H1 (cell line): ENCODE data around the gene ETF1. TPM values are rescaled to one million over a fixed set of nuclear protein-coding genes. Genes with fewer than 3 reads are reported as not detected.

Source experiments
- CTCF ChIA-PET: fragments of 300-600 bp; sonication (Branson Sonifier 250); formaldehyde crosslinking; loops from one replicate; lab custom pipeline; 2021; ENCODE audit not compliant: partially characterized antibody; lab: Charles Lee
- POLR2A ChIA-PET: fragments of 300-600 bp; sonication (Branson Sonifier 250); formaldehyde crosslinking; loops from one replicate; lab custom pipeline; 2021; ENCODE audit warnings: inconsistent platforms; ENCODE audit not compliant: partially characterized antibody; lab: Charles Lee
- DNase-seq, 2 experiments: peaks; one replicate each; pipeline versions ENCODE4 v3.0.0 to v3.0.0-alpha.2; 2010 to 2022; ENCODE audit warnings: low spot score in 2 of 2, low read depth in 1 of 2, mixed read lengths in 1 of 2
- FAIRE-seq: peaks from 2 replicates; lab custom pipeline; 2011; peaks lifted over from hg19 to GRCh38; lab: Jason Lieb, UNC
- H2AFZ ChIP-seq: 2 replicates; pipeline ENCODE4 v1.8.1; 2012; ENCODE audit warnings: low read length, inconsistent platforms
- H2AK5ac ChIP-seq: 2 replicates; pipeline ENCODE4 v1.6.1; 2013; ENCODE audit warnings: low read depth, low read length
- H2BK120ac ChIP-seq: replicated peaks from 2 replicates; pipeline ENCODE3; 2013; ENCODE audit warnings: low read depth, low read length, inconsistent platforms
- H2BK12ac ChIP-seq: 2 replicates; pipeline ENCODE4 v1.6.1; 2013; ENCODE audit warnings: low read depth, low read length
- H2BK15ac ChIP-seq: 2 replicates; pipeline ENCODE4 v1.6.1; 2013; ENCODE audit warnings: low read length
- H2BK20ac ChIP-seq: 2 replicates; pipeline ENCODE4 v1.6.1; 2013; ENCODE audit warnings: low read length
- H2BK5ac ChIP-seq: 2 replicates; pipeline ENCODE4 v1.6.1; 2013; ENCODE audit warnings: low read depth, low read length
- H3K14ac ChIP-seq: 2 replicates; pipeline ENCODE4 v1.6.1; 2013; ENCODE audit warnings: inconsistent platforms; ENCODE audit not compliant: insufficient read length
- H3K18ac ChIP-seq: 2 replicates; pipeline ENCODE4 v1.6.1; 2013; ENCODE audit warnings: low read length; ENCODE audit errors: extremely low read depth
- H3K23ac ChIP-seq: 2 replicates; pipeline ENCODE4 v1.6.1; 2013; ENCODE audit warnings: inconsistent platforms; ENCODE audit not compliant: insufficient read length
- H3K23me2 ChIP-seq: 2 replicates; pipeline ENCODE4 v1.6.1; 2013; ENCODE audit warnings: low read depth, low read length
- H3K27ac ChIP-seq: 2 replicates; pipeline ENCODE4 v1.6.1; 2011; ENCODE audit warnings: low read depth, low read length, inconsistent platforms
- H3K27me3 ChIP-seq, 4 experiments: replicated peaks in 1 of 4; 1 replicate in 1 of 4; 2 replicates in 3 of 4; pipeline versions ENCODE4 v1.6.1 to v1.8.1; 2011 to 2013; ENCODE audit warnings: low read length in 3 of 4, mild to moderate bottlenecking in 3 of 4, inconsistent platforms in 2 of 4, mixed read lengths in 2 of 4, moderate library complexity in 1 of 4; ENCODE audit not compliant: control insufficient read depth in 3 of 4, insufficient read depth in 3 of 4; ENCODE audit errors: extremely low read depth in 1 of 4
- H3K36me3 ChIP-seq, 4 experiments: 2 replicates each; pipeline versions ENCODE4 v1.6.1 to v1.8.1; 2011 to 2013; ENCODE audit warnings: mild to moderate bottlenecking in 4 of 4, low read length in 3 of 4, moderate library complexity in 2 of 4, control low read depth in 1 of 4, inconsistent platforms in 1 of 4; ENCODE audit not compliant: insufficient read depth in 4 of 4, control insufficient read depth in 2 of 4
- H3K4ac ChIP-seq: replicated peaks from 2 replicates; pipeline ENCODE3; 2013; ENCODE audit warnings: low read length, low read depth, mixed read lengths, inconsistent platforms; ENCODE audit not compliant: insufficient read length
- H3K4me1 ChIP-seq, 4 experiments: replicated peaks in 1 of 4; 1 replicate in 1 of 4; 2 replicates in 3 of 4; pipeline versions ENCODE4 v1.6.1 to v1.8.1; 2011 to 2013; ENCODE audit warnings: low read length in 3 of 4, inconsistent platforms in 2 of 4, mixed read lengths in 1 of 4; ENCODE audit not compliant: insufficient read depth in 4 of 4, control insufficient read depth in 3 of 4
- H3K4me2 ChIP-seq, 2 experiments: 2 replicates each; pipeline versions ENCODE4 v1.6.1 to v1.8.1; 2011 to 2013; ENCODE audit warnings: low read depth in 2 of 2, low read length in 2 of 2, control low read depth in 1 of 2, inconsistent platforms in 1 of 2, mild to moderate bottlenecking in 1 of 2; ENCODE audit not compliant: insufficient read depth in 1 of 2
- H3K4me3 ChIP-seq, 4 experiments: fragments of 200-600, 300-600 bp in 1 of 4; sonication (generic), shearing (Covaris generic), sonication (Bioruptor Twin) in 1 of 4; 2 replicates each; pipeline versions ENCODE4 v1.5.1 to v1.8.1; 2011 to 2016; ENCODE audit warnings: low read length in 4 of 4, low read depth in 3 of 4, control low read depth in 2 of 4, inconsistent platforms in 2 of 4, mild to moderate bottlenecking in 2 of 4, mixed read lengths in 1 of 4, moderate library complexity in 1 of 4; ENCODE audit not compliant: insufficient read depth in 2 of 4; ENCODE audit errors: extremely low read depth in 1 of 4
- H3K56ac ChIP-seq: replicated peaks from 2 replicates; pipeline ENCODE3; 2013; ENCODE audit warnings: low read depth, mild to moderate bottlenecking, mixed read lengths, low read length, inconsistent platforms; ENCODE audit not compliant: insufficient read length
- H3K79me1 ChIP-seq: 2 replicates; pipeline ENCODE4 v1.6.1; 2013; ENCODE audit warnings: low read depth, low read length, control low read depth
- H3K79me2 ChIP-seq, 2 experiments: 2 replicates each; pipeline versions ENCODE4 v1.6.1 to v1.8.1; 2012 to 2013; ENCODE audit warnings: low read length in 2 of 2, mild to moderate bottlenecking in 2 of 2, inconsistent platforms in 1 of 2; ENCODE audit not compliant: insufficient read depth in 2 of 2, control insufficient read depth in 1 of 2
- H3K9ac ChIP-seq, 4 experiments: replicated peaks in 1 of 4; 1 replicate in 1 of 4; 2 replicates in 3 of 4; pipeline versions ENCODE4 v1.6.1 to v1.8.1; 2011 to 2013; ENCODE audit warnings: low read depth in 3 of 4, low read length in 3 of 4, control low read depth in 2 of 4, mild to moderate bottlenecking in 2 of 4, moderate library complexity in 2 of 4, inconsistent platforms in 1 of 4; ENCODE audit errors: extremely low read depth in 1 of 4
- H3K9me3 ChIP-seq, 2 experiments: 2 replicates each; pipeline versions ENCODE4 v1.6.1 to v1.8.1; 2012 to 2013; ENCODE audit warnings: mild to moderate bottlenecking in 2 of 2, moderate library complexity in 2 of 2, control low read depth in 1 of 2, inconsistent platforms in 1 of 2, low read depth in 1 of 2, low read length in 1 of 2, mixed read lengths in 1 of 2; ENCODE audit not compliant: insufficient read depth in 2 of 2
- H4K20me1 ChIP-seq, 2 experiments: replicated peaks in 1 of 2; 2 replicates each; pipeline versions ENCODE3 to v1.8.1; 2011 to 2013; ENCODE audit warnings: inconsistent platforms in 2 of 2, low read length in 2 of 2, mild to moderate bottlenecking in 1 of 2; ENCODE audit not compliant: insufficient read depth in 2 of 2, control insufficient read depth in 1 of 2
- H4K5ac ChIP-seq: 2 replicates; pipeline ENCODE4 v1.6.1; 2013; ENCODE audit warnings: low read length, low read depth, mixed read lengths, inconsistent platforms; ENCODE audit not compliant: insufficient read length
- H4K8ac ChIP-seq: 2 replicates; pipeline ENCODE4 v1.8.0; 2013; ENCODE audit warnings: mild to moderate bottlenecking, moderate library complexity, low read length, inconsistent platforms; ENCODE audit not compliant: insufficient read depth; ENCODE audit errors: extremely low read depth
- H4K91ac ChIP-seq: replicated peaks from 2 replicates; pipeline ENCODE3; 2013; ENCODE audit warnings: low read length, mixed read lengths, inconsistent platforms; ENCODE audit not compliant: insufficient read length
- ATF2 ChIP-seq: IDR thresholded peaks from 2 replicates; pipeline ENCODE4 v1.6.1; 2012; ENCODE audit warnings: low read length, inconsistent platforms
- CHD2 ChIP-seq: IDR thresholded peaks from 2 replicates; pipeline ENCODE4 v1.6.1; 2012; ENCODE audit warnings: low read length, improper control_type of control experiment
- GABPA ChIP-seq: IDR thresholded peaks from 2 replicates; pipeline ENCODE4 v1.6.1; 2011; ENCODE audit warnings: mild to moderate bottlenecking, low read length, moderate library complexity, borderline replicate concordance; ENCODE audit not compliant: insufficient read depth
- KDM1A ChIP-seq: fragments of 200-600, 300-600 bp; sonication (generic); IDR thresholded peaks from 2 replicates; pipeline ENCODE4 v1.7.1; 2016; ENCODE audit warnings: mild to moderate bottlenecking, low read length, borderline replicate concordance
- POLR2AphosphoS5 ChIP-seq: IDR thresholded peaks from 2 replicates; pipeline ENCODE4 v1.6.1; 2011; ENCODE audit warnings: low read depth, low read length
- SIN3A ChIP-seq, 2 experiments: IDR thresholded peaks in 1 of 2; conservative IDR thresholded peaks in 1 of 2; 2 replicates each; pipeline ENCODE4 v1.6.1; 2011 to 2012; ENCODE audit warnings: low read length in 2 of 2, improper control_type of control experiment in 1 of 2, low read depth in 1 of 2, mild to moderate bottlenecking in 1 of 2
- SP4 ChIP-seq: IDR thresholded peaks from 2 replicates; pipeline ENCODE4 v1.6.1; 2012; ENCODE audit warnings: low read length, inconsistent platforms
- TAF7 ChIP-seq: optimal IDR thresholded peaks from 2 replicates; pipeline ENCODE3; 2011; ENCODE audit warnings: low read depth, mild to moderate bottlenecking, inconsistent platforms, low read length, moderate library complexity, borderline replicate concordance
- TBP ChIP-seq: IDR thresholded peaks from 2 replicates; pipeline ENCODE4 v1.6.1; 2011; ENCODE audit warnings: low read depth, low read length, improper control_type of control experiment
- WGBS, 2 experiments: shearing (Covaris generic) in 1 of 2; methylation state at CpG; one replicate each; pipeline versions ENCODE4 v1.1.6 to v1.1.7; 2013 to 2015; ENCODE audit warnings: low lambda C conversion rate in 2 of 2, mixed read lengths in 2 of 2, inconsistent platforms in 1 of 2, low coverage in 1 of 2, missing lambda C conversion rate in 1 of 2; ENCODE audit not compliant: insufficient replicate concordance in 2 of 2, insufficient coverage in 1 of 2, insufficient read length in 1 of 2; ENCODE audit errors: extremely low coverage in 1 of 2, missing lambda C conversion rate in 1 of 2; 5-methylcytosine and 5-hydroxymethylcytosine counted together
- polyA plus RNA-seq, 7 experiments: library from polyadenylated mRNA; depleted of rRNA in 3 of 7; stranded (reverse) in 5 of 7; unstranded in 2 of 7; fragments of >200 nt in 5 of 7; fragments of 200-250 nt in 2 of 7; gene quantifications; 1 replicate in 5 of 7; 2 replicates in 1 of 7; 4 replicates in 1 of 7; pipeline versions ENCODE4 v1.2.1 to v1.2.3, GENCODE V29; 2011 to 2013; ENCODE audit warnings: missing spikeins in 2 of 7, mixed read lengths in 2 of 7
- total RNA-seq: library from RNA; stranded (reverse); fragmentation: NEBNext Ultra II Directional; extraction: Animal tissue kit (Norgen Biotek cat#: 25700); gene quantifications from 2 replicates; pipeline ENCODE4 v1.2.1, GENCODE V29; 2021

The ETF1 gene
- total and polyA plus RNA-seq, 2 of the 8 experiments (the other 6 are each of a cell fraction or from before 2014, with no cell fraction given): 50.5 to 168 TPM

- H3K4ac ChIP-seq: no peak overlapping the region
- no peak overlapping the region for H2BK15ac ChIP-seq
- H3K18ac ChIP-seq: no peak overlapping the region
- H3K56ac ChIP-seq: no peak overlapping the region
- peak overlapping the region in 3 of 4 experiments; percentile 4 to 90 (median 7); a peak in 3 of 8 replicates for H3K4me3 ChIP-seq
- no peak overlapping the region for H3K27ac ChIP-seq
- no peak overlapping the region for H2AFZ ChIP-seq
- FAIRE-seq: no peak
- H2BK12ac ChIP-seq: no peak overlapping the region
- H3K79me1 ChIP-seq: no peaks in the 10 kb centered on the region; the same call in 1 of the 2 replicates
- H2BK20ac ChIP-seq: no peak overlapping the region
- POLR2A ChIA-PET: interaction anchor here (1.3 to 15.1 kb wide), 5 partner anchors 9 to 31 kb away, joined by 3 to 294 read pairs (median 105); no protein-coding TSS in a partner anchor
- H3K9ac ChIP-seq: no peak overlapping the region
- H4K5ac ChIP-seq: no peak overlapping the region
- CTCF ChIA-PET: interaction anchor here (13.5 to 24.9 kb wide), 2 partner anchors 18 to 32 kb away, joined by 215 to 532 read pairs; no protein-coding TSS in a partner anchor
- peaks cover 0 to 4% of the 10 kb centered on the region in 2 experiments; a peak in 1 of 4 replicates for H3K79me2 ChIP-seq
- H4K8ac ChIP-seq: 0 out of 2 replicates have a peak overlapping the region, but pooled peaks have one; percentile 7
- H3K4me2 ChIP-seq: peak overlapping the region in 1 of 2 experiments; percentile 37; a peak in 1 of 4 replicates
- H2BK120ac ChIP-seq: no peak overlapping the region
- H3K27me3 ChIP-seq: peaks cover 0 to 15% (median 13%) of the 10 kb centered on the region in 4 experiments; a peak in 5 of 7 replicates
- H4K20me1 ChIP-seq: peaks cover 11 to 16% of the 10 kb centered on the region in 2 experiments
- H3K14ac ChIP-seq: no peak overlapping the region
- no peak overlapping the region for H4K91ac ChIP-seq
- no peak for DNase-seq
- H3K4me1 ChIP-seq: peaks cover 2 to 11% (median 6%) of the 10 kb centered on the region in 4 experiments
- H2AK5ac ChIP-seq: no peak overlapping the region
- no peaks in the 10 kb centered on the region for H3K9me3 ChIP-seq
- H3K23ac ChIP-seq: no peak overlapping the region
- WGBS, 2 experiments: 91% methylated on average over 6 of the region's 7 CpGs; no CpG with 5 or more reads in 1 of the 2 experiments
- H3K23me2 ChIP-seq: peaks cover 18% of the 10 kb centered on the region
- H2BK5ac ChIP-seq: no peak overlapping the region
- H3K36me3 ChIP-seq: peaks cover 0 to 18% (median 4%) of the 10 kb centered on the region in 4 experiments; a peak in 5 of 8 replicates
- TF ChIP-seq TBP (no peak; the same call in 1 of the 2 replicates), SIN3A (conservative IDR thresholded peaks at IDR 0.05 in 1 of 2, IDR thresholded peaks at IDR 0.05 in 1 of 2; ENCODE audit: low read depth in 1 of 2, low read length in 2 of 2) (no peak), KDM1A (no peak), POLR2AphosphoS5 (peak; percentile 86), GABPA (no peak), TAF7 (peak; percentile 44), CHD2 (peak; percentile 11; the same call in 1 of the 2 replicates), ATF2 (peak; percentile 89), SP4 (peak; percentile 93)
Measured at GRCh38 chr5:138468133-138468965, 74.7 kb downstream of the ETF1 start.
